Skeletal muscle tissue (tissue), 4 donors: Measurements from ENCODE around the gene PRKCE. TPM values are rescaled to one million over a fixed set of nuclear protein-coding genes. Genes with fewer than 3 reads are reported as not detected.

Source experiments
- H3K27ac ChIP-seq: one replicate; pipeline ENCODE4 v1.7.0; 2013; ENCODE audit warnings: mild to moderate bottlenecking, low read depth, low read length, inconsistent platforms
- H3K27me3 ChIP-seq, 3 donors: one replicate each; pipeline ENCODE4 v1.7.0; 2013; ENCODE audit warnings: low read length in 3 of 3; ENCODE audit not compliant: control insufficient read depth in 3 of 3, insufficient read depth in 3 of 3
- H3K36me3 ChIP-seq, 3 donors: one replicate each; pipeline ENCODE4 v1.7.0; 2013; ENCODE audit warnings: low read length in 3 of 3; ENCODE audit not compliant: control insufficient read depth in 3 of 3, insufficient read depth in 3 of 3
- H3K4me1 ChIP-seq, 3 donors: one replicate each; pipeline ENCODE4 v1.7.0; 2013; ENCODE audit warnings: low read length in 3 of 3, mild to moderate bottlenecking in 3 of 3; ENCODE audit not compliant: control insufficient read depth in 3 of 3, insufficient read depth in 3 of 3
- H3K4me3 ChIP-seq, 3 donors: one replicate each; pipeline ENCODE4 v1.7.0; 2013; ENCODE audit warnings: low read length in 3 of 3
- H3K9ac ChIP-seq, 3 donors: one replicate each; pipeline ENCODE4 v1.7.0; 2013; ENCODE audit warnings: low read length in 3 of 3, mild to moderate bottlenecking in 3 of 3, moderate library complexity in 2 of 3, low read depth in 1 of 3
- H3K9me3 ChIP-seq, 3 donors: one replicate each; pipeline ENCODE4 v1.7.0; 2013; ENCODE audit warnings: low read length in 3 of 3; ENCODE audit not compliant: control insufficient read depth in 3 of 3
- total RNA-seq: library from RNA; depleted of rRNA; stranded (reverse); fragments of >200 nt; gene quantifications from one replicate; pipeline ENCODE4 v1.2.3, GENCODE V29; 2014
- donor health status: Osteomylitis.

The PRKCE gene
- total RNA-seq, 1 donor from 2014 or later, result 9.4 TPM

DNA sequence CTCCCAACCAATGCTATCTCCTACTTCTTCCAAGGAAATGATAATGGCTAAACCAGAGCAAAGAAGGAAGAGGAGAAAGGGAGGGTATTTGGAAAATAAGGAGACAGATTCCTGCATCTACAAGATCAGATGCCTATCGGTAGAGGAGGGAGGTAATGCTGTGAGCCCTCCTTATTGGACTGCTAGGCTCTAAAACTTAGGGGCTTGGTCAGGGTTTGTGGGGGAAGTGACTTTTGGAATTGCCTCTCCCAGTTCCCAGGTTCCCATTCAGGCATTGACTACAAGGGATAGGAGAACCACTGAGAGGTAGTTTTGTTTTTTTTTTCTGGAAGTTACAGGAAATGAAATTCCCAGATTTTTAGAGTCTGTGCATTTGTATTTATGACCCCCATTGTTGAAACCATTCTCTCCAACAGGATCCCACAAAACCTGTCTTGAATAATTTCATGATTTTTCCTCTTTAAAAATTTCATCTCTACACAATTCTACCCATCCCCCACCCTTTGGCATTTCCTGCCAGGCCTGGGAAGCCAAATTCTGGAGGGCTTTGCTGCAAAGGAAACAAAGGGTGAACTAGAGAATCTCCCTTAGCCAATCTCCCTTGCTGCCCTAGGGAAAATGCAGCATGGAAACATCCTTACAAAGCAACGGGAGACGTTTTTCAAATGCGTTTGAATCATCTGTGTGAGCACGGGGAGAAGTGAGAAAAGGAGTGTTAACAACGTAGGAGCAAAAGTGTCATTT is 363.6 kb downstream of the PRKCE start:
- Histone ChIP-seq H3K27me3 (no peaks in the 10 kb centered on the region), H3K9ac (no peak overlapping the region), H3K27ac (no peak overlapping the region), H3K4me3 (no peak overlapping the region), H3K4me1 (peaks cover 0 to 6% (median 0%) of the 10 kb centered on the region in 3 donors), H3K36me3 (no peaks in the 10 kb centered on the region), H3K9me3 (no peaks in the 10 kb centered on the region)

DNA sequence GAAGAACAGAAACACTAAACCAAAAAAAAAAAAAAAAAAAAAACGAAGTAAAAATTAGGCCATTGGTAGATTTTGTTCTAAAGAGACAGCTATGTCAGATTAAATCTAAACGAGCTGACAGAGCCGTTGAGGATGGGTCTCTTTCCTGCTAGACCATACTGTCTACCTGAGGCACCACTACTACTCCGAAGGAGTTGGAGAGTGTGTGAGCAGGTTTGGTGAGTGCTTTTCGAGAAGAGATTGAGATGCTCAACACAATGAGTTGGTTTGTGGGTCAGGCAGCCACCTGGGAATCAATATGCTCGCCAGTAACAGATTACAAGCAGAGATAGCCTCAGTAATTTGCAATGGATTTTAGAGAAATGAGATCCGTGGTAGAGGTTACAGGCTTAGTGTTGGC is 364.2 kb downstream of the PRKCE start:
- no peaks in the 10 kb centered on the region for H3K36me3 ChIP-seq
- peaks cover 0 to 6% (median 0%) of the 10 kb centered on the region in 3 donors for H3K4me1 ChIP-seq
- peak overlapping the region; percentile 36 for H3K27ac ChIP-seq
- no peak overlapping the region for H3K4me3 ChIP-seq
- H3K27me3 ChIP-seq, result no peaks in the 10 kb centered on the region
- no peaks in the 10 kb centered on the region for H3K9me3 ChIP-seq
- H3K9ac ChIP-seq, result no peak overlapping the region

DNA sequence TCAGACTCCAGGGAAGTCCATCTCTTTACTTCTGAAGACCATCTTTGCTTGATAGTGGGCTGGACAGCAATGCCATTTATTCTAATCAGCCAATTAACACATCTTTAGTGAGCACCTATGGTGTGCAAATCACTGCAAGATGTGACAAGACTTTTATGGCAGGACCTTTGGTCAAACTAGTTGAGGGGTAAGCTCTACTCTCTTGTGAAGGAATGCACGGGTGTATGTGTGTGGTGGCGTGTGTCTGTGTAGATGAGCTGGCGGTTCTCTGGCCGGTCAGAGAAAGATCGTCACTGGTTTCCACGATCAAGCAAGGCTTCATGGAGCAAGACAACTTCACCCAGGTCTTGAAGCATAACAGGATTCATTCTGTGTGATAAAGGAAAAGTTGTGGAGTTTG is 364.6 kb downstream of the PRKCE start:
- Histone ChIP-seq H3K9me3 (no peaks in the 10 kb centered on the region), H3K36me3 (no peaks in the 10 kb centered on the region), H3K27ac (no peak overlapping the region), H3K4me1 (peaks cover 0 to 6% (median 0%) of the 10 kb centered on the region in 3 donors), H3K9ac (no peak overlapping the region), H3K27me3 (no peaks in the 10 kb centered on the region), H3K4me3 (no peak overlapping the region)

DNA sequence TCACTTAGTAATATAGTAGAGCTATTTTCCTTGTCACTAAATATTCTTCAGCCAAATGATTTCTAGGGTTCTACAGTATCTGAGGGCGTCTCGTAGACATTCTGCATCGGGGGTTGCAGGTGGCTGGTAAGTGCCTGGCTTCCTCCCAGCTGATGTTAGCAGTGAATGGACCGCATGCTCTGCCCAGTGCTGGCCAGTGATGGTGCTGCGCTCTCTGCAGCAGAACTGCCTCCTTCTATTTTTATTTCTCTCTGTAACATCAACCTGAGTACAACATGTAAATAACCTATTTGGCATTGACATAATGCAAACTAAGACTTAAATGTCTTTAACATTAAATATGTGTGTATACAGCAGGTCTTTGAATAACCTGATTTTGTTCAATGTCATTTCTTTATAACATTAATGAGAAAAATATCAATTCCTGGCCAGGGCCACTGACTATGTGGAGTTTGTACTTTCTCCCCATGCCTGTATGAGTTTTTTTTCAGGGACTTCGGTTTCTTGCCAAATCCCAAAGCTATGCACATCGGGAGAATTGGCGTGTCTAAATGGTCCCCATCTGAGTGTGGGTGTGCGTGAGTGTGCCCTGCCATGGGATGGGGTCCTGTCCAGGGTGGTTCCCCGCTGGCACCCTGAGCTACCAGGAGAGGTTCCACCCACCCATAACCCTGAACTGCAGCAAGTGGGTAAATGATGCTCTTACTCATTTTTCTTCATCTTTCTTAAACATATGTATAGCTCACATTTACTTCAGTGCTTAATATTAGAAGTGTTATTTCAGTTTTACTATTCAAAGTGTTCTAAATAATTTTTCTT is 367.5 kb downstream of the PRKCE start:
- Histone ChIP-seq H3K9ac (no peak overlapping the region), H3K4me1 (peaks cover 0 to 6% (median 0%) of the 10 kb centered on the region in 3 donors), H3K36me3 (no peaks in the 10 kb centered on the region), H3K9me3 (no peaks in the 10 kb centered on the region), H3K4me3 (no peak overlapping the region), H3K27me3 (no peaks in the 10 kb centered on the region), H3K27ac (no peak overlapping the region)

DNA sequence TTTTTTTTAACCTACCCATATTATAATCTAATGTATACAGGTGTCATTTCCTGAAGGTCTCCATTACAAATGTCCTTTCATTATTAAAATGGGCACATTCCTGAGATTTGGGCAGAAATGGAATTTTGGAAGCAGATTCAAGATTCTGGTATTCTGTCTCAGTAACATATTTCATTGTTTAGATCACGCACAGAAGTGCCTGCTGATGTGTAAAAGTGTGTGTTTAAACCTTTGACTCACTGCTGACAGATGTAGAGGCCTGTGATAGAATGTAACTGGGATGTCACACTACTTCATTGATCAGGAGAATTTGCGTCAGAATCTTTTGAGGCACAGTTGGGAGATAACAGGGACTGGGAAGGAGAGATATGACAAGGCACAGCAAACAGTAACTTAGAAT is 368.9 kb downstream of the PRKCE start:
- Histone ChIP-seq H3K9me3 (no peaks in the 10 kb centered on the region), H3K9ac (no peak overlapping the region), H3K4me1 (peaks cover 0 to 6% (median 0%) of the 10 kb centered on the region in 3 donors), H3K27ac (no peak overlapping the region), H3K36me3 (no peaks in the 10 kb centered on the region), H3K27me3 (no peaks in the 10 kb centered on the region), H3K4me3 (no peak overlapping the region)

DNA sequence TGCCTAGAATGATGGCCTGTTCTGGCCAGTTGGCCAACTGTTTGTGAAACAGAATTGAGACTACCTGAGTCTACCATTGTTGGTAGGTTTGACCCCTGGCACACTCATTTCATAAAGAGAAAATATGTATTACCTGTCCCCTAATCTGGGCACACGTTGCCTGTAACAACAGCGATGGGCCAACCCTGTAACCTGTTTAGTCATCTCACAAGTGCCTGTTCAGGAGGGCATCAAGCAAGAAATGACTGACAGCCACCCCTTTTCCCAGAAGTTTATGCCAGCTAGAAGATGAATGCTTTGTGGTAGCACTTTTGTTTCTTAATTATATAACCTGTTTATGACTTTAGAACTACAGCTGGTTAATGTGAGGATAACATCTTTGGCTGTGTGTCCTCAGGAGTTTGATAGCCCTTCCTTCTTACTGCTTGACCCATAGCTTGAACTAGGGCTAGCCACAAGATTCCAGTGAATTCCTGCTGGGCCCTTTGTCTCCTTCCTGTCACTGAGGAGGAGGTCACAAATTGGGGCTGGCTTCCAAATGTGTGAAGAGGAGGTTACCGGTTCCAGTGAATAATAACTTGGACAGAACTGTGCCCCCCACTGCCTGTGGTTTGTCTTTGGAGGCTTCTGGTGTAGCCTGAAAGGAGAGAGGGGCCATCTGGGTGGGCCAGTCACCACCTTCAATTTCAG is 371.8 kb downstream of the PRKCE start:
- H3K36me3 ChIP-seq, result no peaks in the 10 kb centered on the region
- H3K27me3 ChIP-seq, result no peaks in the 10 kb centered on the region
- no peak overlapping the region for H3K9ac ChIP-seq
- H3K9me3 ChIP-seq, result no peaks in the 10 kb centered on the region
- no peak overlapping the region for H3K4me3 ChIP-seq
- H3K4me1 ChIP-seq, result no peaks in the 10 kb centered on the region
- H3K27ac ChIP-seq, result no peak overlapping the region

DNA sequence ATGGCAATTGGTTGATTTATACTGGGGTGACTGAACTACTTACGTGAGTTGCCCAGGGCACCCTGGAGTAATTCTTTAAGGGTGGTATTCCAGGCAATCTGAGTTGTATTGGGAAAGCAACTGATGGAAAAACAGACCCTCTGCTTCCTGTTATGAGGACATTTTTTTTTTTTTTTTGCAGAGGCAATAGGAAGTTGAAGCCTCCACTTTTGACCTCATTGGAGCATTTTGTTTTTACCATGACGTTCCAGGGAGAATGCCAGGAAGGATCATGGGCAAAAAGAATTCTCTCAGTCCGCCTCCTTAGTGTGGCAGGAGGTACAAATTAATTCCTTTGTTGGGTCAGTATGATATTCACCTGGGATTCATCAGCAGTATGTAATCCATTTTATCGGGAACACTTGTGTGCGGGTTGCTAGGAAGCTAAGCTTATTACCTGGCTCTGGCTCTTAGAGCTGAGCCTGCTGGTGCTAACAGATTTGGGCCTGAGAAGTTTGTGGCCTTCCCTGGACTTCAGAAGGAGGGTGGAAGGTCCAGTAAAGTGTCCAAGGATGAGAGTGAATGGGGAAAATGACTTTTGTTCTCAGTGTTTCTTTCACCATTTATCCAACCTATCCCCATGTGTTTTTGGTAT is 372.8 kb downstream of the PRKCE start:
- Histone ChIP-seq H3K9me3 (no peaks in the 10 kb centered on the region), H3K27me3 (no peaks in the 10 kb centered on the region), H3K4me3 (no peak overlapping the region), H3K27ac (no peak overlapping the region), H3K4me1 (no peaks in the 10 kb centered on the region), H3K36me3 (no peaks in the 10 kb centered on the region), H3K9ac (no peak overlapping the region)

DNA sequence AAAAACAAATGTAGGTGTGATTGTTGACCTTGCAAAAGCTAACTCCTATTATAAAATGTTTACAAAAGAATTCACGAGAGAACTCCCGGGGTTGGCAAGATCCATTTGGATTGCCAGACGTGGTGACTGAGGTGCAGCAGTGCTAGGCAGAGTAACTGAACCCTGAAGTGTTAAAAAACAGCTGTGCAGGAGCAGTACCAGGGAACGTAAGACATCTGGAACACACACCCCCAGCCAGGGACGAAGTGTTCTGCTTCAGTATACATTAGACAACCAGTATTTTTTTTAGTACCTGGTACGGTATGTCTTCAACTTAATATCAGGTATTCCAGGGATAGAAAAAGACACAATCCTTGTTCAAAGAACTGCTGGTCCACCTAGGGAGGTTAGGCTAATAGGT is 373.6 kb downstream of the PRKCE start:
- peaks cover 0 to 4% (median 4%) of the 10 kb centered on the region in 3 donors for H3K4me1 ChIP-seq
- H3K36me3 ChIP-seq, result no peaks in the 10 kb centered on the region

DNA sequence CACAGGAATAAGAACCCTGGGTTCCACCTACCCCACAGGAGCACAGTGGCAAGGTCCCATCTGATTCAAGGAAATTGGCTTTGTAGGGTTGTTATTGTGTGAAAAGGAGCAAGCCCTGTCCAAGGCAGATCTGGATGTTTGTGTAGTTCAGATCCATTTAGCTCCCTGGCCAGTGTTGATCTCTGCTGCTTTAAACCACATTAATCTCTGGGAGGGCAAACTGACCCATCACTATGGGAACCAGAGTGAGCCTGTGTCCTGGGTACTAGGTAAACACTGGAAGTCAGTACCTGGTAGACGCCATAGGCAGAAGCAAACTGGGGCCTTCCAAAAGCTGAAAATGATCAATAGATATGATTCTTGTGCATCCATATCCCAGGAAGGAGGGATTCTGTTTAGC is 374.2 kb downstream of the PRKCE start:
- Histone ChIP-seq H3K4me1 (peaks cover 0 to 4% (median 4%) of the 10 kb centered on the region in 3 donors), H3K27me3 (no peaks in the 10 kb centered on the region), H3K27ac (no peak overlapping the region), H3K4me3 (no peak overlapping the region), H3K9me3 (no peaks in the 10 kb centered on the region), H3K36me3 (no peaks in the 10 kb centered on the region), H3K9ac (no peak overlapping the region)

More for the DNA sequence above, 373.6 kb downstream of the PRKCE start:
- H3K9ac ChIP-seq, result no peak overlapping the region
- H3K9me3 ChIP-seq, result no peaks in the 10 kb centered on the region
- H3K27me3 ChIP-seq, result no peaks in the 10 kb centered on the region
- no peak overlapping the region for H3K27ac ChIP-seq
- H3K4me3 ChIP-seq, result no peak overlapping the region
